Measurements from ENCODE around the gene DLX2.

DLX2 gene

DNA sequence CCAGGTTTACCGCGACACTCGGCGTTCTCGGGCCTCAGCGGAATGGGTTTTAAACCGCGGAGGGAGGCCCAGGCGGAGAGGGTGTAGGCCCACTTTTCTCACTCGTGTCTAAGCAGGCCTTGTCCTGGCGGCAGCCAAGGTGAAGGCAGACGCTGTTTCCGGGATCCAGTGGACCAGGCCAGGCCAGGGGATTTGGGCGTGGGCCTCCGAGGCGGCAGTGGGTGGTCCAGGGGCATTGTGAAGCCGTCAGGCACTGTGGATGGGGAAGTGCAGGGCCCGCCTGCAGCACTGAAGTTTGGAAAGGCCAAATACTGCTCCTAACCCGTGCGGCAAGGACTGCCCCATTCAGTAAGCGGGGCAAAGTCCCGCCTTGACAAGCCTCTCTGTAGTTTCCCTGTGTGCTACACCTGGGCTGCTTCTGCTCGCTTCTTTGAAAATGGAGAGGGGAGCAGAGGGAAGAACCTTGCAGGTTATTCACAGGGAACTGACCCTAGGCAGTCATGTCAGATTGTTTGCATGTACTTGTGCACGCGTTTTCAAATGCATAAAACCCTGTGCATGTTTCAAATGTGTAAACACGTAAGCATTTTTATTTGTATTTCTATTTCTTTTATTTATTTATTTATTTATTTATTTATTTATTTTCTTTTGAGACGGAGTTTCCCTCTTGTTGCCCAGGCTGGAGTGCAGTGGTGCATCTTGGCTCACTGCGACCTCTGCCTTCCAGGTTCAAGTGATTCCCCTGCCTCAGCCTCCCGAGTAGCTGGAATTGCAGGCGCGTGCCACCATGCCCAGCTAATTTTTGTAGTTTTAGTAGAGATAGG lies 7.5 kb upstream of the DLX2 start:
- Histone ChIP-seq H3K27ac (no peak overlapping the region), H3K4me1 (ENCODE audit: low read depth, poor library complexity, severe bottlenecking) (peaks cover 3% of the 10 kb centered on the region), H3K79me2 (ENCODE audit: insufficient read depth, low read depth) (no peaks in the 10 kb centered on the region), H4K20me1 (ENCODE audit: insufficient read depth) (no peaks in the 10 kb centered on the region), H2AFZ (ENCODE audit: low read depth) (no peak overlapping the region), H3K4me2 (no peak overlapping the region), H3K4me3 (IDR thresholded peaks at IDR 0.05; ENCODE audit: insufficient read depth, low read depth, low read length) (no peak overlapping the region), H3K9ac (no peak overlapping the region), H3K36me3 (ENCODE audit: insufficient read depth) (no peaks in the 10 kb centered on the region), H3K27me3 (ENCODE audit: insufficient read depth, low read depth) (no peaks in the 10 kb centered on the region; the same call in 1 of the 2 replicates)
- TF ChIP-seq CTCF (conservative IDR thresholded peaks at IDR 0.05; ENCODE audit: low read depth, low read length): no peak

DNA sequence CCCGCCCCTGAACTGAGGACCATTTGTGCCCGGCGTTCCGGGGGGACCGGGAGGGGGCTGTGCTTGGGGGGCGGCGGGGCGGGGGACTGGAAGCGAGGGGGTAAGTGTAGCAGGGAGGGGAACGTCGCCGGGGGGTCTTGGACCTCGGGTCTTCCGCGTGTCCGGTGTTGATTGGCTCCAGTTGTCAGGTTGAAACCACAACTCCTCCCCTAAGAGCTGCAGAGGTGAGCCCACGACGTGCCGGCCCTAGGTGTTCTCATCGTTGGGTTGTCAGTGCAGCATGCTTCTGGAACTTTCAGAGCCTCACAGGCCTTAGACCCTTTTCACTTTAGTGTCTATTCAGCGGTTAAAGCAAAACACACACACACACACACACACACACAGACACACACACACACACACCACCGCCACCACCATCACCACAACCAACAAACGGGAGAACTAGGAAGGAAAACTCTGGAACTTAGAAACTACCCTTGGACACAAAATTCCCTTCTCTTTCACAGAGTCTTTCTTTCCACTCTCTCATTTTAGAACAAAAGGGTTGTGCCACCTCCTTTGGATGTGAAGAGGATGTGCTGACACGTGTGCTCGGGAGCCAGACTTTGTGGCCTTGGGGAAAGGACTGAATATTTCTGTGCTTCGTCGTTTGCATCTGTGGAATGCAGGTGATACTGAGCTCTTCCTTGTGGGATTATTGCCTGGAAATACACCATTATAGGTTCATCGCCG lies 6.7 kb upstream of the DLX2 start:
- TF ChIP-seq CTCF (conservative IDR thresholded peaks at IDR 0.05; ENCODE audit: low read depth, low read length): no peak
- no peaks in the 10 kb centered on the region; the same call in 1 of the 2 replicates for H3K27me3 ChIP-seq (ENCODE audit: insufficient read depth, low read depth)

GRCh38 chr2:172108587-172108930 lies 5.9 kb upstream of the DLX2 start:
- Histone ChIP-seq H3K27ac (no peak overlapping the region), H3K9ac (no peak overlapping the region), H3K4me3 (IDR thresholded peaks at IDR 0.05; ENCODE audit: insufficient read depth, low read depth, low read length) (no peak overlapping the region), H3K79me2 (ENCODE audit: insufficient read depth, low read depth) (no peaks in the 10 kb centered on the region), H2AFZ (ENCODE audit: low read depth) (no peak overlapping the region), H3K36me3 (ENCODE audit: insufficient read depth) (no peaks in the 10 kb centered on the region), H3K27me3 (ENCODE audit: insufficient read depth, low read depth) (peaks cover 1% of the 10 kb centered on the region; the same call in 1 of the 2 replicates), H3K4me1 (ENCODE audit: low read depth, poor library complexity, severe bottlenecking) (peaks cover 11% of the 10 kb centered on the region), H4K20me1 (ENCODE audit: insufficient read depth) (no peaks in the 10 kb centered on the region), H3K4me2 (no peak overlapping the region)
- TF ChIP-seq CTCF (conservative IDR thresholded peaks at IDR 0.05; ENCODE audit: low read depth, low read length): no peak

More for the DNA sequence above, 6.7 kb upstream of the DLX2 start:
- Histone ChIP-seq H3K79me2 (ENCODE audit: insufficient read depth, low read depth) (no peaks in the 10 kb centered on the region), H3K36me3 (ENCODE audit: insufficient read depth) (no peaks in the 10 kb centered on the region), H3K4me2 (no peak overlapping the region), H2AFZ (ENCODE audit: low read depth) (no peak overlapping the region), H3K4me3 (IDR thresholded peaks at IDR 0.05; ENCODE audit: insufficient read depth, low read depth, low read length) (no peak overlapping the region), H3K4me1 (ENCODE audit: low read depth, poor library complexity, severe bottlenecking) (peaks cover 3% of the 10 kb centered on the region), H3K27ac (no peak overlapping the region), H3K9ac (no peak overlapping the region), H4K20me1 (ENCODE audit: insufficient read depth) (no peaks in the 10 kb centered on the region)

- H2AFZ ChIP-seq (ENCODE audit: low read depth): no peak overlapping the region
- H3K27me3 ChIP-seq (ENCODE audit: insufficient read depth, low read depth): peaks cover 7% of the 10 kb centered on the region; the same call in 1 of the 2 replicates
- no peak overlapping the region for H3K9ac ChIP-seq
These were observed 5.2 kb upstream of the DLX2 start for GRCh38 chr2:172107690-172108586.

More at GRCh38 chr2:172107690-172108586, 5.2 kb upstream of the DLX2 start:
- Histone ChIP-seq H3K4me1 (ENCODE audit: low read depth, poor library complexity, severe bottlenecking) (peaks cover 15% of the 10 kb centered on the region), H3K36me3 (ENCODE audit: insufficient read depth) (no peaks in the 10 kb centered on the region), H3K4me2 (no peak overlapping the region), H4K20me1 (ENCODE audit: insufficient read depth) (no peaks in the 10 kb centered on the region), H3K79me2 (ENCODE audit: insufficient read depth, low read depth) (no peaks in the 10 kb centered on the region), H3K4me3 (IDR thresholded peaks at IDR 0.05; ENCODE audit: insufficient read depth, low read depth, low read length) (no peak overlapping the region), H3K27ac (no peak overlapping the region)
- no peak for TF ChIP-seq CTCF (conservative IDR thresholded peaks at IDR 0.05; ENCODE audit: low read depth, low read length)

All from KMS-11 (cell line).